GM21717 (cell line): ENCODE data around the gene GPR83.
"Not testable (repeated sequence)": the region's sequence is repeated elsewhere in the genome, so short reads cannot be mapped to it uniquely, and the experiment has no call there.

Experiments used
- ATAC-seq: cut with Tn5 transposase; IDR thresholded peaks from one replicate; pipeline ENCODE4 v1.9.1; 2021; ENCODE audit warnings: mild to moderate bottlenecking, moderate library complexity; ENCODE audit not compliant: unreplicated experiment

GPR83 gene

DNA sequence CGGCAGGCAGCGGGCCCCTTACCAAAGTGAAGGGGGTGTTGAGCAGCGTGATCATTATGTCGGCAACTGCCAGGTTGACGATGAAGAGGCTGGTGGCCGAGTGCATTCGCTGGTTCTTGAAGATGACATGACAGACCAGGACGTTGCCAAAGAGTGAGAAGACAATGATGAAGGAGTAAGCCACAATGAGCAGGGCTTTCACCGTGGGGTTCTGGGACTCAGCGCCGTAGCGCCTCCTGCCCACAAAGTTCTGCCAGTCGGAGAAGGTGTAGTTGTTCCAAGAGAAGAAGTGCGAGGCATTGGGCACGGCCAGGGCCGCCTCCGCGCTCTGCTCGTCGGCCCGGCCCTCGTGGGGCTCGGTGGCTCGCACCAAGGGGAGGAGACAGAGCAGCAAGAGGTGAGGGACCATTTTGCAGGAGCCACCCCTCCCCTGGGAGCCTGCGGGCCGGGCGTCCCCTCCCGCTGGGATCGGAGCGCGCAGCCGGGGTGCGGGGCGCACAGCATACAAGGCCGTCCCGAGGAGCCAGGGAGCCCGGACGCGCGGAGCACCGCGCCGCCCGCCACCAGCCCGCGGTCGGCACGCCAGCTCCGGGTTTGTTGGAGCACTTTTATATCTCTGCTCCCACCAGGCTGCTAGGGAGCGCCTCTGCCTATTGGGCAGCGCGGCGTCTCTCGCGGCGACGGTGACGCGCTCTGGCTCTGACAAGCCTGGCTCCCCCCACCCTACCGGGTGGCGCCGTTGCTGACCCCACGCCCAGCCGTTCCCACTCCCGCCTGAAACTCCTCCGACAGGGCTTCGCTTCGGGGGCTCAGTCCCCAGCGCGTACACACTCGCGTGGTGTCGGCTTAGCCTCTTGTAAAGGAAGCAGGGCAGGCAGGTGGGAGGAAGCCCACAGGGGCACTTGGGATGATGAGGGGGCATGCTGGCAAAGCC is at the start of gene GPR83:
Gene GPR83 (minus strand): TSS at position 581 of the 934 bp plus-strand sequence. CDS start 172 bp downstream, at position 409.
- ATAC-seq: no peak

DNA sequence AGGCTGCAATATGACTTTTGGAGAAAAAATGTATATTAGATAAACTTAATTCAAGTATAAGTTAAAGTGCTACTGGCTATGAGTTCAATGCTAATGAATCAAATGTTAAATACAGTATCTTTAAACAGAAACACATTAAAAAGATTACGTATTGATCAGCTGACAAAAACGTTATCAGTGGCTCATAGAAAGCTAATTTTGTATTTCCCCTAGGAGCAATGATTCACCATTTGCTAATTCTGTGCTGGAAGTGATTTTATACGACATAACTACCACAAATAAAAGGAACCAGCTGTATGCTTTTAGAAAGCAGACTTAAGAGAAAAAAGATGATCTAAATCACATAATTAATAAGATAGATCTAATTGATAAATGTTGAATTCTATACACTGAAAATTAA is 48.8 kb upstream of the GPR83 start:
- no peak for ATAC-seq

DNA sequence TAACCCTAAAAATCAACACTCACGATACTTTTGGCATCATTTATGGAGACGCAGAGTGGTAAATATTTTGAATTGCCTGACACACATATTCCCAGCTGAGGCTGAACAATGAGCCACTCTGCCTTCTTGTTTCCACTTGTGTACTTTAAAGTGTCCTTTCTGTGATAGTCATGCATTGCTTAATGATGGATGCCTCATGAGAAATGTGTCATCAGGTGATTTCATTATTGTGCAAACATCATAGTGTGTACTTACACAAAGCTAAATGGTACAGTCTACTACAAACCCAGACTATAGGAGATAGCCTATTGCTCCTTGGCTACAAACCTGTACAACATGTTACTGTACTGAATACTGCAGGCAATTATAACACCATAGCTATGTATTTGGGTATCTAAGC is 48.2 kb upstream of the GPR83 start:
- ATAC-seq: no peak

DNA sequence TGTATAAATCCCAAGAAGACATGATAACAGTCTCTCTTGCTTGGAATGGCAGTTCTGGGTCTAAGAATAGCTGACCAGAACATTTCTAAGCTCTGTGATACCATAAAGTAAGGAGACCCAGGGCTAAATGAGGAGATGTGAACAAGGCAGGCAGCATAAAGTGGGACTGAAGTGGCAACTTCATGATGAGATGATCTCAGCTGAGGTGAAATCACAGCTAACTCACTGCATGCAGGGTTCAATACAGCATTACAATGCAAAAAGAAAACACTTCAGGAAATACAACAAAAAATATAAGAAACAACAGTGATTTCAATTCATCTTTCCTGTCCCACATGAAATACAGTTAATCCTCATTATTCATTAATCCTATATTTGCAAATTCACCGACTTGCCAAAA is 47.8 kb upstream of the GPR83 start:
- ATAC-seq: no peak

DNA sequence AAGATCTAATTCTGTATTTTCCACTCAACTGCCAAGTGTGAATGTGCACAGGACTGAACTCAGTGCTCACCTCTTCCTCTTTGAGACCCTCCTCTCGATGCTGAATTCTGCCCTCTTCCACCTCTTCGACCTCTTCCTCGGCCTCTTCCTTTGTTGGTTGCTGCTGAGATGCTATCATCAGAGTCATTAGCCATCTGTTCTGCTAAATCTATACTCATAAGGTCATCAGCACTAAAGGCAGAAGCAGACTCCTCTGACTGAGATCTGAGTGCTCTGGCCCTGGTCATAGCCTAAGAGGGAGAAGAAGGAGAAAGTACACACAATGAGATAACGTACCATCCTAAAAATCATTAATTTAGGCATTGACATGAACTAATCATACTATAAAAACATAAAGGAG is 45.9 kb upstream of the GPR83 start:
- no peak for ATAC-seq

DNA sequence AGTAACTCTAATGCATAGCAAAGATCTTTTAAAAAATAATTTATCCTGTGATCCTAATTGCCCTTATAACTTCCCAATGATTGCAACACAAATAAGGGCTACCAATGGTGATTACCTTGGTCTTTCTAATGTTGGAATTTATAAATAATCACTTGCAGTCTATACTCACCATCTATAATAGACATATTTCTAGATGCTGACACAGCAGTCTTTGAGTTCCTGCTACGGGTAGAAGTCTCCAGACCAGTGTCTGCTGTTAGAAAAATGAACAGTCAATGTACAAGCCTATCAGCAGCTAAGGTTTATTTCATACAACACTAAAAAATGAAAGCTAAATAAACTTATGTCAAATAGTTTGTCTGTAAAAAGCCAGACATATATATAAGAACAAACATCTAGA is 44.4 kb upstream of the GPR83 start:
- ATAC-seq: no peak

DNA sequence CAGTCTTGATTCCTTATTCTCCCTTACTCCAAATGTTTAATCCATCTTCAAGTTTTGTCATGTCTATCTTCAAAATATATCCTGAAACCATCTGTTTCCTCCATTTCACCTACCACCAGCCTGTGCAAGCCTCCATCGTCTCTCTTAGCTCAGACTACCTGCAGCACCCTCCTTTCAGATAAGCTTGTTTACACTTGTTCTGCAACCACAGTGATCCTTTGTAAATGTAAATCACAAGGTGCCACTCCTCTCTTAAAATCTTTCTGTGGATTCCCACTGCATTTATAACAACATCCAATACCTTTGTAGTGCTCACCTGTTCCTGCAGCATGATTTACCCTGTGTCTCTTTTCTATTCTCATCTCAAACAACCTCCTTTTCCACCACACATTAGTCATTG is 31.8 kb upstream of the GPR83 start:
- ATAC-seq: no peak

DNA sequence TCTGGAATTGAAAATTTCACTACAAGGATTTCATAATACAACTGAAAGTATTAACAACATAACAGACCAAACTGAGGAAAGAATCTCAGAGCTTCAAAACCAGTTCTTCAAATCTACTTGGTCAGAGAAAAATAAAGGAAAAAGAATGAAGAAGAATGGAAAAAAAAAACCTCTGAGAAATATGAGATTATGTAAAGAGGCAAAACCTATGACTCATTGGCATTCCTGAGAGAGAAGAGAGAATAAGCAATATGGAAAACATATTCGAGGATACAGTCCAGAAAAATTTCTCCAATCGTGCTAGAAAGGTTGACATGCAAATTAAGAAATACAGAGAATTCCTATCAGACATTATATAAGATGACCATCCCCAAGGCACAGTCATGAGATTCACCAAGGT is 23.4 kb upstream of the GPR83 start:
- no peak for ATAC-seq

DNA sequence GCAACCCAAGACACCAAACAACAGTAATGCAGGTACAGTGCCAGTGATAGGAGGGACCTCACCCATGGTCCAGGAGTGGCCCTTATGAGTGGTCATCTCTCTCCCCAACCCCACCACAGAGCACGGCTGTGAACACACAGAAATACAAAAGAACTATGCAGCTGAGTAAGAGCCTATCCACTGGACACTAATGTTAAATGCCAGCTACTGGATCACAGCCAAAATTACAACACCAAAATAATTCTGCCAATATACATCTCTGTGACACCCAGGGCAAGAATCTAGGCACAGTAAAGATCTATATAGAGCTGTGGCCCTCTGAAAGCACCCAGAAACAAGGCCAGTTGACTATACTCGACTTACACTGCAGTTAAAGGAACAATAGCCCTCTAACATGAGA is 22.8 kb upstream of the GPR83 start:
- ATAC-seq: no peak

DNA sequence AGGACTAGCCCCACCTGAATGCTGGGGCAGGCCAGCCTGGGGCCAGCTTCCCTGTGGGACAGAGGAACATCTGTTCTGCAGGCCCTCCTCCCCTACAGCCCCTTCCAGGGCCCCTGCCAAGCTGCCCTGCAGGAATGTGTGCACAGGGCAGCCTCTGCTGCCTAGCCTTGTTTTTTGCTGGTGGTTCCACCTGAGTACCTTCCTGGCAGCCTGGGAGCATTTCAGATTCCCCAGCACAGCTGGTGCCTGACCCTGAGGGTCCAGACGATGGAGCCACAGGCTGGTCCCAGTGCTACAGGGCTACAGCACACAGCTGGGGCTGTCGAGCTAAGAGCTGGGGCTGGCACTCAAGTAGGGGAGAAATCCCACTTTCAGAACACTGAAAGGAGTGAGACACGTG is 22.3 kb upstream of the GPR83 start:
- no peak for ATAC-seq

DNA sequence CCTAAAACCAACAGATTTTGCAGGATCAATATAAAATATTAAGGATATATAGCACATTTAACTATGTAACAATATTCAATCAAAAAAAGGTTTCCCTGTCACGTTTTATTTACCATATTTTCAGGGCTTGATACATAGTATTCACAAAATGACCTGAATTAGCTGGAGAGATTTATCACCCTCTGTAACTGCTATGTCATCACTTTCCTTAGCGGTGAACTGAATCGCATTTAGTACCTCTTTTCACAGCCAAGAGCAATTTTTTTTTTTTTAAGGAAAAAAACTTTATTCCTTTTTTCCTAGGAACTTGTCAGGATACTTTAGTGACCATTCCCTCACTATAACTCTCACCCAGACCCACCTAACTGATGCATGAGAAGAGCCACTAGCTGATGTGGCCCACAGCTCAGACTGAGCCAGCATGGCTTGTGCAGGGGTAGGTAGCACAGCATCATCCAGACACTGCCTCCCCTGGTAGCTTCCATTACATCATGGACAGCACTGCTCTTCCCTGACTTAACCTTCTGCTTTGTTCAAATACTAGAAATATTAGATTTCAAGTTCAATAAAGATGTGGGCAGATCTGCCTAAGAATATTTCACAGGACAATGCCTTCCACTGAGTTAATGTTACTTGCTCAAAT is 17.0 kb upstream of the GPR83 start:
- no peak for ATAC-seq

DNA sequence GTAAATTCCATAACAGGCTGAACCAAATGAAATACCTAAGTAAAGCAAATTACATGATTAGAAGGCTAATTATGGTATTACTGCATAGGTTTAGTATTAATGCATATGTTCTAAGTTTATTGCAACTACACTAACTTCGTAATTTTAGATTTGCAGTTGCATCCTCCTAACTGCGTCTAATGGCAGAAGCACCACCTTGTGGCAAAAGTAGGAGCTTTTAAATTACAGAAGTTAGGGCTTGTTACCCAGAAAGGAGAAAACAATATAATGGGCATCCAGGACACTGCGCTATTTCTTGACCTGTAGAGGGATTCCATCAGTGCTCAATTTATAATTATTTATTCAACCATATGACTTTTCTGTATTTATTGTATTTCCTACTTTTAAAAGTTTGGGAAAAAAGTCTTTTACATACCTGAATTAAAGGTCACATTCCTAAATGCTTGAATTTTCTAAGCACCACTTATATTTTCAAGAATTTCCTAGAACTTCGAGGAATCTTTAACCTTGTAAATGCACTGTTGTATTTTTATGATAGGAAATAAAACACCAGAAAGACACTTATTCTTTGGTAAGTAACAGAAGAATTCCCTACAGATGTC is 16.3 kb upstream of the GPR83 start:
- ATAC-seq: no peak

DNA sequence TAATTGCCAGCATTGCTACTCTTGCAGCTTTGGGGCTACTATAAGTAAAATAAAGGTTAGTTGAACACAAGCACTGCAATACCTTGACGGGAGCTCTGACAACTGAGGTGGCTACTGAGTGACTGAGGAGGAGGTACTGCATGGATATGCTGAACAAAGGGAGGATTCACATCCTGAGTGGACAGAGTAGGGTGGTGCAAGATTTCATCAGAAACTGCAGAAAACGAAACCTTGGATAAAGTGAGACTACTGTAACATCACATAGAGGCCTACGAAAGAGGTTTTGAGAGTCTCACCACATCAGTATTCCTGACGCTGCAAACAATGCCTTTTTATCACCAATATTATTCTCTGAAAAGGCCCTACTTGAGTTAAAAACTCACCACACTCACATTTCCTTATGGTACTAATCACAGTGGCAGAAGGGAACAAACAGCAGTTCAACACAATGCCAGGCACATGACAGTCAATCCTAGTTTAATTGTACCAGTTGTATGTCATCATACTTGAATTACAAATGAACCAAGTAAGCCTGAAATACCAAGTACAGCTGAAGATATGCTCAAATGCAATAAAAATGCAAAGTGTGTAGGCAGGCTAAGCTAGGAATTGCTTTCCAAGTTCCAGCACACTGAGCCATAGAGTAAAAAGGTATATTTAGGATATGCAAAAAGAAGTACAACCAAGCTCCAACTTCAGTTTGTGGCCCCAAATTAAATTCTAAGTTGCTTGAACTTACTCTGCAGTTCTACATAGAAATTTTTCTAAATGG is 4.0 kb upstream of the GPR83 start:
- ATAC-seq: no peak

DNA sequence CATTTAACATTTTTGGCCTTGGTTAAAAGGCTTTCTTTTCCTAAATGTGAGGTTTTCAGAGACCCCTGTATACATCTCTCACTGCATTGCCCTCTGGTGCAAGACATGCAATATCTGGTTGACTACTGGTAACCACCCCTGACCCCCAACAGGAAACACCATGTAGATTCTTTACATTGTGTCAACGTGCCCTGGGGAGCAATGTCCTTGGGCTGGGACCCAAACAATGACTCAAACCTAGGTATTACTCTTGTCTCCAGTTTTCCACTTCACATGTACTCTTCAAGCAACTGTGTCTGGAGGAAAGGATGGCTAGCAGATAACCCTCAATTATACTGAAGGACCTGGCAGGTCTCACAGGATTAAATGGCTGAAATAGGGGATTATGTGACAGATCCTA is 1.1 kb upstream of the GPR83 start:
- ATAC-seq: no peak

DNA sequence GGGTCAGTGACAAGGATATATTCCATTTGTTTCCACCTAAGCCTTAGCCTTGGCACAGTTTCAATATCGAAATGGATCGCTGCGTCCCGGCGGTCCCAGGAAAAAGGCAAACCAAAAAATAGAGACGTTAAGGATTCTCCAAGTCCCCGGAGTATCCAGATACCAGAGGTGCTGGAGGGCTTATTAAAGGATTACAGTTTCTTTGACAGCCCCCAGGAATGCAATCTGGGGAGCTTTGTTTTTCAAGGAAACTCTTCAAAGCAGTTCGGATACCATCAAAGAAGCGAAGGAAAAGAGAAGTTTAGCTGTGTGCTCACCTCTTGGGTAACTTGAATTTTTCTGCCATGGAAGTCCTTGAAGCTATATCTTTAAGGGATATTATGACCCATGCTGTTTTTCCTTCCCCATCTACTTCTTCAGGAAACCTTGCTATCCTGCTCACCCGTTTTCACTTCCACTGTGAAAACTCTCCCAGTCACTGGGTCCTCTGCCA is 600 bp upstream of the GPR83 start:
- ATAC-seq: no peak

DNA sequence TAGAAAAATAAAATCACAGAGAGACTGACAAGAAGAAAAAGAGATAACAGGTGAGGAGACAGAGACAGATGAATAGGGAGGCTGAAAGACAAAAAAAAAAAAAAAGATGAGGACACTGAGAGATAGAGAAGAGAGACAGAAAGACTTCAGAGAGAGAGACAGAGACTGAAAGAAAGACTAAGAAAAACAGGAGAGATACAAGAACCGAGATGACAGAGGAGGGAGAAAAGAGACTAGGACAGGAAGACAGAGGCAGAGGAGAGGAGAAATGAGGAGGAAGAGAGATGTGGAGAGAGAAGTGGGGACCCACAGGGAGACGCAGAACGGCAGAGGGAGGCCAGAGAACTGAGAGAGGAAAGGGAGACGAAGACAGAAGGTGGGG is 771 bp downstream of the GPR83 start:
- ATAC-seq: no peak

DNA sequence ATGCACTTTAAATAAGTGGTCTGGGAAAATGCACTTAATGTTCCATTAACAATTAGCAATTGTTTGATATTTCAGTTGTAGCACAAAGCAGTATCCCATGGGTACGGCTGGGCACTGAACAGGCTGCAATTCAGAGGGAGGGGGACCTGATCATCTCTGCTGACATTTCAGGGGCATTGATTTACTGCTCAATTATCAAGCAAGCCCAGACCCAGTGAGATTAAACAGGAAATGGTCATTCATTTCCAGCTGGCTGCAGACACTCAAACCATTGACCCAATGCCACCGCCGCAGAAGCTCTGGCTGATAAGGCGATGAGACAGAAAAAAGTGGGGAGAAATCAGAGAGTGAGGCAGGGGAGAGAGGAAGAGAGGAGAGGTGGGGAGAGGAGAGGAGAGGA is 1.2 kb downstream of the GPR83 start:
- ATAC-seq: no peak

DNA sequence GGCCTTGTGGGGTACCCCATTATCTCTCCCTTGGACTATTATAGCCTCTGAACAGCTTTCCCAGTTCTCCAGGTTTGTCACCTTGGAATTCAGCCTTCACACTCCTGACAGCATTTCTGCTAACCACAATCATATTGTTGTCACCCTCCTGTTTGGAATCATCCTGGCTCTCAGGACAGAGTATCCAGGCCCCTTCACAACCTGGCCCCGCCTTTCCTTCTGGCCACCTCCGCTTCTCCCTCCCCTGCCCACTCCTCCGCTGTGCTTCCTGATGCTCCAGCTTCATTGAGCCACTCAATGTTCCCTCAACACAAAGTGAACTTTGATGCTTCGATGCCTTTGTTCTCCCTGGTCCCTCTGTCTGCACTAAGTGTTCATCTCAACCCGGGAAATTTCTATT is 3.1 kb downstream of the GPR83 start:
- no peak for ATAC-seq

DNA sequence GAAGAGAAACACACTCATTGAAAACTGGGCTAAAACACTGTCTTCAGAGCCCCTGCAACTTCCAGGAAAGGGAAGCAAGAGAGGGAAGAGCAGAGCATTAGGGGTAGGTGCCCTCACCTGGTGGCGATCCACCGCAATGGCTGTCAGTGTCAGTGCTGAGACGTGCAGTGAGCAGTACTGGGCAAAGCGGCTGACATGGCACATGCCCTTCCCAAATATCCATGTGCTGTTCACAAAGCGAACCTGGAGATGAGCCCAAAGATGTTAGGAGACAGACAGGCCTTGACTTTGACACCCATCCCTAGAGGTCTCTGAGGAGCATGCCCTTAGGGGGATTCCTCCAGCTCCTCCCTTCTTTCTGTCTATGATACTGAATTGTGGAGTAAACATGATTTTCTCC is 4.9 kb downstream of the GPR83 start:
- no peak for ATAC-seq

DNA sequence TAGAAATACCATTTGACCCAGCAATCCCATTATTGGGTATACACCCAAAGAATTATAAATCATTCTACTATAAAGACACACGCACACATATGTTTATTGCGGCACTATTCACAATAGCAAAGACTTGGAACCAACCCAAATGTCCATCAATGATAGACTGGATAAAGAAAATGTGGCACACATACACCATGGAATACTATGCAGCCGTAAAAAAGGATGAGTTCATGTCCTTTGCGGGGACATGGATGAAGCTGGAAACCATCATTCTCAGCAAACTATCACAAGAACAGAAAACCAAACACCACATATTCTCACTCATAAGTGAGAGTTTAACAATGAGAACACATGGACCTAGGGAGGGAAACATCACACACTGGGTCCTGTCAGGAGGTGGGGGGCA is 9.3 kb downstream of the GPR83 start:
- ATAC-seq: not testable (repeated sequence)

DNA sequence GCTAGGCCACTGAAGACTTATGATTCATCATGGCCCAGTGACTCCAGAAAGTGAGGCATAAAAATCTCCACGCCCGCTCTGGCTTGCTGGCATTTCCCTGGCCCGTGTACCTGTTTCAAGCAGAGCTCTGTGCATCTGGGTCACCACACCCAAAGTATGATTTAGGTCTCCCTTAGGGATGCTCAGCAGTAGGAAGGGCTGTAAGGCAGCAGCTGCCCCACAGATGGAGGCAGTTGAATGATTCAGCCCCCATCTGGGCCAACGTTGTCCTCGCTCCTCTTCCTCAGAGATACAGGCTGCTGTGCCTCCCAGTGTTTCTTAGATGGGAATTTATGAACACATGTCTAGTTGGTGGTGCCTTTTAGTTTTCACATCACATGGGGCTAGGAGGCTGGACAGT is 21.6 kb downstream of the GPR83 start:
- no peak for ATAC-seq
